IPS-18c (cell line): ENCODE data around the gene COX8A.
A peak's percentile ranks its signal among the peaks of the same experiment; 100 is the strongest.
"Not testable (repeated sequence)": the region's sequence is repeated elsewhere in the genome, so short reads cannot be mapped to it uniquely, and the experiment has no call there.

Source experiments
- H3K4me3 ChIP-seq: 2 replicates; pipeline ENCODE4 v1.7.0; 2013; ENCODE audit warnings: low read depth, mild to moderate bottlenecking, low read length, moderate library complexity; ENCODE audit not compliant: insufficient read depth
- H3K9me3 ChIP-seq: one replicate; pipeline ENCODE4 v1.6.1; 2013; ENCODE audit warnings: mild to moderate bottlenecking, low read length, moderate library complexity; ENCODE audit not compliant: control insufficient read depth, insufficient read depth

Gene COX8A

GRCh38 chr11:63961608-63962412 is 12.6 kb upstream of the COX8A start:
- no peaks in the 10 kb centered on the region for H3K9me3 ChIP-seq
- no peak overlapping the region for H3K4me3 ChIP-seq

- not testable (repeated sequence) for H3K4me3 ChIP-seq
Observed at GRCh38 chr11:63963895-63964294, 10.5 kb upstream of the COX8A start.

DNA sequence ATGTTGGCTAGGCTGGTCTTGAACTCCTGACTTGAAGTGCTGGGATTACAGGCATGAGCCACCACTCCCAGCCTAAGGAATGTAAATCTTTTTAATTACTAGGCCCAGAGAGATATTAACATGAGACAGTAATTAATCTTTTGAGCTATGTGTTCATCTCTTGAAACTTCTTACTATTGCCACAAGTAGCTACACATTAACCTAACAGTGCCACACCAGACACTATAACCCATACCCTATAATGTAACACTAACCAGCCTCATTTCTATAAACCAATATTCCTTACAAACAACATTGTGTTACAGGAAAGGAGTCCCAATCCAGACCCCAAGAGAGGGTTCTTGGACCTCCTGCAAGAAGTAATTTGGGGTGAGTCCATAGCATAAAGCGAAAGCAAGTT is 8.0 kb upstream of the COX8A start:
- no peaks in the 10 kb centered on the region for H3K9me3 ChIP-seq
- no peak overlapping the region for H3K4me3 ChIP-seq

More at GRCh38 chr11:63963895-63964294, 10.5 kb upstream of the COX8A start:
- H3K9me3 ChIP-seq: not testable (repeated sequence)

- Histone ChIP-seq H3K4me3 (no peak overlapping the region), H3K9me3 (peaks cover 2% of the 10 kb centered on the region)
Observed at GRCh38 chr11:63969461-63969860, 5.0 kb upstream of the COX8A start.

- H3K9me3 ChIP-seq: peaks cover 2% of the 10 kb centered on the region
- no peak overlapping the region for H3K4me3 ChIP-seq
Observed at GRCh38 chr11:63970902-63971301, 3.5 kb upstream of the COX8A start.

- H3K4me3 ChIP-seq, H3K9me3 ChIP-seq: not testable (repeated sequence)
Observed at GRCh38 chr11:63973912-63974258, 535 bp upstream of the COX8A start.

- no peak overlapping the region for H3K4me3 ChIP-seq
Observed at GRCh38 chr11:63978551-63979239, 4.3 kb downstream of the COX8A start.

DNA sequence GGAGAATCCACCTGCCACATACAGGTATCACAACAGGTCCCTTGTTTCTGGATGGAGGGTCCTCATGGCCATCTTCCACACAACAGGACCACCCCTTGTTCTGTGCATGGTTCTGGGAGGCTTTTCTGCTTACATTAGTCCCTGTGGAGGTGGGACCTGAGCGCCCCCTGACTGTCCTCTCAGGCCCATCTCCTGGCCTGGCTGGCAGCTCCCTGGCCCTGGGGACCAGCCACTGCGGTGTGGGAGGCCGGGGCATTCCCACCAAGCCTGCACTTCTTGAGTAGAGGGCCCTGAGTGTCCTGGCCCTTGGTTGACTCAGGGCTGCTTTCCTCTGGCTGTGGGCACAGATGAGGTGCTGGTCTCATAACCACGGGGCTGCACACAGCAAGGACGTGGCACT is 5.0 kb downstream of the COX8A start:
- H3K4me3 ChIP-seq: no peak overlapping the region

More at GRCh38 chr11:63978551-63979239, 4.3 kb downstream of the COX8A start:
- no peaks in the 10 kb centered on the region for H3K9me3 ChIP-seq

DNA sequence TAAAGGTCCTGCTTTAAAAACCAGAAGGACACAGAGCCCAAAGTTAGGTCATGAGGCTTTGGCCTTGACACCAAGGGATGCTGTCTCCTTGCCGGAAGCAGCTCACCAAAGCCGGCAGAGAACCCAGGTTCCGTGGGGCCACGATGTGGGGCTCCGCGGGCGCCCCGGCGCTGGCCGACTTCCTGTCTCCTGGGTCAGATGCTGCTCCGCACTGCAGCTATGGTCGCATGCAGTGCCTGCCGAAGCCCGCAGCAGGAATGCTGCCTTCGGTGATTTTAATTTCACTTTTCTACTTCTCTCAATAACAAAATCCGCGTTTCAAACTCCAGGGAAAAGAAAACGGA is 11.4 kb downstream of the COX8A start:
- Histone ChIP-seq H3K4me3 (peak overlapping the region; percentile 97), H3K9me3 (no peaks in the 10 kb centered on the region)

More for the DNA sequence above, 5.0 kb downstream of the COX8A start:
- H3K9me3 ChIP-seq: no peaks in the 10 kb centered on the region

- Histone ChIP-seq H3K4me3 (peak within 1 kb of the TSS; percentile 97), H3K9me3 (no peaks in the 10 kb centered on the region)
Observed at GRCh38 chr11:63986156-63986931, 11.9 kb downstream of the COX8A start, which contains the start of gene OTUB1. Gene OTUB1 (plus strand): TSS chr11:63986438. CDS start chr11:63986457, 19 bp downstream.

GRCh38 chr11:63986932-63987513 is 12.6 kb downstream of the COX8A start:
- H3K9me3 ChIP-seq: no peaks in the 10 kb centered on the region
- H3K4me3 ChIP-seq: peak overlapping the region; percentile 97

DNA sequence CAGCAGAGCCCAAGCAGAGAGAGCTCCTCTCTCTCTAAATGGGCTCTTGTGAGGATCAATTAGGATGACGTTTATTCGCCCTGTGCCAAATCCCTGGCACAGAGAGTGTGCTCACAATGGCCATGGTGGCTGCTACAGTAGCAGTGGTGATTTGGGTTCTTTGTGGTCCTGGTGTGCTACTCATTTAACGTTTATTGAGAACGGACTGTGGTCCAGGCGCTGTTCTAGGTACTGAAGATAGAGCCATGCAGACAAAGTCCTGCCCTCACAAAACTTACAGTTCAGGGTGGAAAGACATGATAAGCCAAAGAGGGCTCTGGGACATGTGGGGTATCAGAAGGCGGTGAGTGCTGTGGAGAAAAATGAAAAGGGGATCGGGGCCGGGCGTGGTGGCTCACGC is 17.1 kb downstream of the COX8A start:
- no peak overlapping the region for H3K4me3 ChIP-seq
- no peaks in the 10 kb centered on the region for H3K9me3 ChIP-seq

DNA sequence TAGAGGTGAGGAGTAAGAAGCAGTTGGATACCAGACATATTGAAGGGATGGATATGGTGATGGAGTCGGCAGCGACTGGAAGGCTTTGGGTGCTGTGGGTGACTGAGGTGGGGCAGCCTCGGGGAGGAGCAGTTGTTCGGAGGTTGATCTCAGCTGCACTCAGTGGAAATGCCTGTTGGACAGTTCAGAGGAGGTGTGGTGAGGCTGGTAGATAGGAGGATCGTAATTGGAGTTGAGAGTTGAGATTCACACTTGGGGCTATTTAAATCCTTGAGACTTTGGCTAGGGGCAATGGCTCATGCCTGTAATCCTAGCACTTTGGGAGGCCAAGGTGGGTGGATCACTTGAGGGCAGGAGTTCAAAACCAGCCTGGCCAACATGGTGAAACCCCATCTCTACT is 18.7 kb downstream of the COX8A start:
- Histone ChIP-seq H3K4me3 (no peak overlapping the region), H3K9me3 (no peaks in the 10 kb centered on the region)

DNA sequence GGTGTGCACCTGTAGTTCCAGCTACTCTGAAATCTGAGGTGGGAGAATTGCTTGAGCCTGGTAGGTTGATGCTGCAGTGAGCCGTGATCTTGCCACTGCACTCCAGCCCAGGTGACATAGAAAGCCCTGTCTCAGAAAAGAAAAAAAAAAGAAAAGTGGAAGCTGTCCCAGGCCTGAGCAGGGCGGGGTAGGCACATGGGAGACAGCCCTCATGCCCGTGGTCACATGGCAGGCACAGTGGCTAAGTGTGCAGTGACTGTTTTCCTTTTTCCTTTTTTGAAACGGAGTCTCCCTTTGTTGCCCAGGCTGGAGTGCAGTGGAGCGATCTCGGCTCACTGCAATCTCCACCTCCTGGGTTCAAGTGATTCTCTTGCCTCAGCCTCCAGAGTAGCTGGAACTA is 19.6 kb downstream of the COX8A start:
- peaks cover under 1% of the 10 kb centered on the region for H3K9me3 ChIP-seq
- no peak overlapping the region for H3K4me3 ChIP-seq

DNA sequence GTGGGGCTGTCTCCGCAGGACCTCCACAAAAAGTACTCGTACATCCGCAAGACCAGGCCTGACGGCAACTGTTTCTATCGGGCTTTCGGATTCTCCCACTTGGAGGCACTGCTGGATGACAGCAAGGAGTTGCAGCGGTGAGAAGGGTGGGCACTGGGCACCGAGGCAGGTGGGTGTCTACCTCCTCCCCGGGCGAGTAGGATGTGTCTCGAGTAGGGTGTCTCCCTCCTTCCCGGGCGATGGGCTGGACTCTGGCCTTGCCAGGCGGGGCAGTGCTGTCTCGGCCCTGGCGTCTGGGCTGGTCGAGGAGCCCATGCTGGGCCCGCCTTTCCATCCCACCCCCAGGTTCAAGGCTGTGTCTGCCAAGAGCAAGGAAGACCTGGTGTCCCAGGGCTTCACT is 22.1 kb downstream of the COX8A start:
- Histone ChIP-seq H3K9me3 (peaks cover 3% of the 10 kb centered on the region), H3K4me3 (no peak overlapping the region)

- no peak overlapping the region for H3K4me3 ChIP-seq
- H3K9me3 ChIP-seq: peaks cover 3% of the 10 kb centered on the region
Observed at GRCh38 chr11:63997104-63997700, 22.8 kb downstream of the COX8A start.

DNA sequence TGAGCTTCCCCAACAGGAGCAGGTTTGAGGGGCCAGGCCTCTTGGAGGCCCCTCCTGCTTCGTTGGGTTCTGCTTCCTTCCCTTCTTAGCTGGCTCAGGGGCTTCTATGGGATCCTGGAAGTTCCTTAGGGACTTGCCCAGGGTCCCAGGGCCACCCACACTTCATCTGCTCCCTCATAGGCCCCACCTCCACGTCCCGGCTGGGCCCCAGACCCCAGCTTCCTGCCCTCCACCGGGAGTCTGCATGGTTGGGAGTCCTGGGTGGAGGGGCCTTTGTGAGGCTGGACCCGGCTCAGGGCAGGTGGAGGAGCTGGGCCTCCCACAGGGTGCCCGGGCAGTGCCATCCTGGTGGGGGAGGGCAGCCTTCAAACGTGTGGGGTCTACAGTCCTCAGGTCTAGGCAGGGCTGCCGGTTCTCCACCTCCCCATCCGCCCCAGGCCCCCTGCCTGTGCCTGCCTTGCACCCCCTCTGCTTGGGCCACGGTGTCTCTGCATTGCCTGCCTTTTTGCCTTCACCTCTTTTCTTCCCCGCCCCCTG is 23.4 kb downstream of the COX8A start:
- peak overlapping the region; percentile 20; the same call in 1 of the 2 replicates for H3K4me3 ChIP-seq
- peaks cover 3% of the 10 kb centered on the region for H3K9me3 ChIP-seq
